Tibial nerve (tissue), 4 donors: ENCODE data around the gene WDR37.

Experiments
- EP300 ChIP-seq, 2 donors: sonication (generic); formaldehyde crosslinking; IDR thresholded peaks; one replicate each; pipeline ENCODE4 v1.6.1; 2017; ENCODE audit warnings: antibody characterized with exemption in 2 of 2, mild to moderate bottlenecking in 1 of 2
- POLR2A ChIP-seq, 2 donors: fragments of 450-650 bp; IDR thresholded peaks; one replicate each; pipeline ENCODE4 v1.6.1; 2017; ENCODE audit warnings: antibody characterized with exemption in 2 of 2, mild to moderate bottlenecking in 2 of 2, moderate library complexity in 2 of 2
- TF ChIP-seq, protein P1 (sequence below), 5 experiments: fragments of 200-600 bp in 3 of 5; fragments of 450-650 bp in 2 of 5; sonication (generic) in 3 of 5; IDR thresholded peaks; one replicate each; pipeline ENCODE4 v1.5.1; 2016 to 2019; ENCODE audit warnings: antibody characterized with exemption in 5 of 5, mild to moderate bottlenecking in 3 of 5, moderate library complexity in 2 of 5

GRCh38 chr10:1078668-1079067, 22.5 kb downstream of the WDR37 start:
- TF ChIP-seq, protein P1, sequence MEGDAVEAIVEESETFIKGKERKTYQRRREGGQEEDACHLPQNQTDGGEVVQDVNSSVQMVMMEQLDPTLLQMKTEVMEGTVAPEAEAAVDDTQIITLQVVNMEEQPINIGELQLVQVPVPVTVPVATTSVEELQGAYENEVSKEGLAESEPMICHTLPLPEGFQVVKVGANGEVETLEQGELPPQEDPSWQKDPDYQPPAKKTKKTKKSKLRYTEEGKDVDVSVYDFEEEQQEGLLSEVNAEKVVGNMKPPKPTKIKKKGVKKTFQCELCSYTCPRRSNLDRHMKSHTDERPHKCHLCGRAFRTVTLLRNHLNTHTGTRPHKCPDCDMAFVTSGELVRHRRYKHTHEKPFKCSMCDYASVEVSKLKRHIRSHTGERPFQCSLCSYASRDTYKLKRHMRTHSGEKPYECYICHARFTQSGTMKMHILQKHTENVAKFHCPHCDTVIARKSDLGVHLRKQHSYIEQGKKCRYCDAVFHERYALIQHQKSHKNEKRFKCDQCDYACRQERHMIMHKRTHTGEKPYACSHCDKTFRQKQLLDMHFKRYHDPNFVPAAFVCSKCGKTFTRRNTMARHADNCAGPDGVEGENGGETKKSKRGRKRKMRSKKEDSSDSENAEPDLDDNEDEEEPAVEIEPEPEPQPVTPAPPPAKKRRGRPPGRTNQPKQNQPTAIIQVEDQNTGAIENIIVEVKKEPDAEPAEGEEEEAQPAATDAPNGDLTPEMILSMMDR (IDR thresholded peaks at IDR 0.05), result no peak
- no peak for TF ChIP-seq POLR2A (IDR thresholded peaks at IDR 0.05)
- no peak for TF ChIP-seq EP300 (IDR thresholded peaks at IDR 0.05)
